Hematopoietic multipotent progenitor cell treated with erythropoietin and hydrocortisone succinate and interleukin-3 and kit ligand, for 17 days (in vitro differentiated cells): ENCODE results near the gene CDH23.

Experiments
- DNase-seq: peaks from one replicate; pipeline ENCODE4 v3.0.0-alpha.2; 2015; ENCODE audit warnings: low spot score

Gene CDH23

GRCh38 chr10:71538608-71539260 is 142.0 kb downstream of the CDH23 start:
- DNase-seq, result no peak

- DNase-seq, result no peak
Observed at GRCh38 chr10:71539442-71540118, 142.9 kb downstream of the CDH23 start.

GRCh38 chr10:71542478-71542877 is 145.8 kb downstream of the CDH23 start:
- no peak for DNase-seq

GRCh38 chr10:71543608-71544170 is 147.0 kb downstream of the CDH23 start:
- no peak for DNase-seq

DNA sequence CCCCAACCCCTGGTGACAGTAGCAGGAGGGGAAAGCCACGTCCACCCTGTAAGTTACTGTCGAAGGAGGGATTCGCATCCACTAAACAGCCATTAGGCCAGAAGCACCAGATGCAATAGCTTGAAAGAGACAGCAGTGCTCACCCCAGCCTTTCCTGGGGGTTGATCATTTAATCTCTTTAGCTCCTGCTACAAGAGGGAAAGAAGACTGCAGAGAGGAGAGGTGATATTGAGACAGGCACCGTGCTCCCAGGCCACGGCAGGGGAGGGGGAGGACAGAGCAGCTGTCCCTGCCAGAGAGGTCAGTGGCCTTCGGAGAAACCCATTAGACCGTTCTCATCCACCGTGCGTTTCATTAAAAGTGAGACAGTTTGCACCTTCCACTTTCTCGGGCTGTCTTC is 148.3 kb downstream of the CDH23 start:
- DNase-seq, result no peak

DNA sequence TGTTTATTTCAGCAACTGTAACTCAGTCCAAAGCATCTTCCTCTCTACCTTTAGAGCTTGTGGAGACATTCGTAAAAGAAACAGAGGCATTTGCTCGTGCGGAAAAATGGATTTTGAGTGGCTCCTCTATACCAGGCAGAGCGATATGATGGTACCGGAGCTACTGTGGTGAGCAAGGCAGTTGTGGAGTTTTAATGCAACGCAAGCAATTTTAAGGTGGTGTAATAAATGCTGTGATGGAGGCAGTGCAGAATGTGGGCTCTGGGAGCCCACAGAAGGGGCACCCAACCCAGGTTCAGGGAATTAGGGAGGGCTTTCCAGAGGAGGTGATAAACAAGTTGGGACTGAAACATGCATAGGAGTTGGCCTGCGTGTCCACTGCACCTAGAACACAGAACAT is 149.5 kb downstream of the CDH23 start:
- no peak for DNase-seq

DNA sequence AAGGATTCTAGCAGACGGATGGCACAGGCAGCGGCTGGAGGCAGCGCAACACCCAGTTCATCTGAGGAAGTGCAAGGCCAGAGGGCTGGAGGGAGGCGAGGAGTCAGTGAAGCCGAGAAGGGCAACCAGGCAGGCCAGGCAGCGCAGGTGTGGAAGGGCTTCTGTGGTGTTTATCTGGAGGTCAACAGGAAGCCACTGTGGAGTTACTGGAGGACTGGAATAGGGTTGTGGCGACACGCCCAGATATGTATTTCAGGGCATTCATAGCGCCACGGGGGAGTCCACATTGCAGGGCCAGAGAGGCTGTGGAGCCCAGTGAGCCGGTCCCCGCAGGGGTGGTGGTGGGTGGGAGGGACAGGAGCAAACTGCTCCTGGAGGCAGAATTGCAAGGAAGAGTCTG is 150.6 kb downstream of the CDH23 start:
- DNase-seq, result no peak

- DNase-seq, result no peak
Observed at GRCh38 chr10:71547876-71548846, 151.4 kb downstream of the CDH23 start.

DNA sequence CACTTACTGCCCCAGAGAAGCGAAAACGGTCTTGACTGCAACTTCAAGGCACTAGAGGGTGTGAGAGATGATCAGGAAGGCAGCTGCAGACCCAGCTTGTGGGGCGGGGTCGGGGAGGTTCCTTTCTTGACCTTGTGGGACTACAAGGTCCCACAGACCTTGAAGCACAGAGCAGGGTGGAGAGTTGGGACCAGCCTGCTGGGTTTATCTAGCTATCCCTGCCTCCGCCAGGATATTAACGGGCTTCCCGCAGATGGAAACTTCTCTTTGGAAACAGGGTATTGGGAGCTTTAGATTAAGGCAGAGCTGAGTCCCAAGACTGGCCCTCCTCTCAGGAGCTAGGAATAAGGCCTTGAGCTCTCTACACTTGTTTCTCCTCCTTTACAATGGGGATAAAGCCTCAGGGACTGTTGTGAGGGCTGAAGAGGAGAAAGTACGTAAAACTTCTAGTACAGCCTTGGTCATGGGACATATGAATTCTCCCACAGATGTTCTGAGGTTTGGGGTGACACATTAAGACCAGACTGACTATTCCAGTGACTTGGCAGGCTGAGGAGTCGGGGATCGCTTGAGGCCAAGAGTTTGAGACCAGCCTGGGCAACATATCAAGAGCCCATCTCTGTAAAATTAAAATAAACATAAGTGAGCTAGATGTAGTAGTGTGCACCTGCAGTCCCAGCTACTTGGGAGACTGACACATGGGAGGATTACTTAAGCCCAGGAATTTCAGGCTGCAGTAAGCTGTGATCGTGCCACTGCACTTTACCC is 153.2 kb downstream of the CDH23 start:
- no peak for DNase-seq

DNA sequence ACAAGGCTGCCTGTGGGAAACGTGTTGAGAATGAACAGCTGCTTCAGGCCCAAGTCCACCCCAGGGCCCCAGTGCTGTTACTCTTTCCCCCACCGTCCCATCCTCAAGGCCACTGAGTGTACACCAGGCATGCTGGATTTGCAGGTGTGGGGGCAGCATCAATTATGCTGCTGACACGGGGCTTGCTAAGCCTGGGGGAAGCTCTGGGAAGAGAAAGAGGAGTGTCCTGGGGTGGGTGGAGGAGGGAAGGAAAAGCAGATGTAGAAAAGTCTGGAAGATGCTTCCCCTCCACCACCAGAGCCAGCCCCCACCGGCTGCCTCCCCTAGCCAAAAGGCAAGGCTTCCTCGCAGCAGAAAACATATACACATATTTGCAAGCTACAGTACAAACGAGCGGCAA is 153.9 kb downstream of the CDH23 start:
- no peak for DNase-seq

- DNase-seq, result no peak
Observed at GRCh38 chr10:71551970-71552369, 155.2 kb downstream of the CDH23 start.

DNA sequence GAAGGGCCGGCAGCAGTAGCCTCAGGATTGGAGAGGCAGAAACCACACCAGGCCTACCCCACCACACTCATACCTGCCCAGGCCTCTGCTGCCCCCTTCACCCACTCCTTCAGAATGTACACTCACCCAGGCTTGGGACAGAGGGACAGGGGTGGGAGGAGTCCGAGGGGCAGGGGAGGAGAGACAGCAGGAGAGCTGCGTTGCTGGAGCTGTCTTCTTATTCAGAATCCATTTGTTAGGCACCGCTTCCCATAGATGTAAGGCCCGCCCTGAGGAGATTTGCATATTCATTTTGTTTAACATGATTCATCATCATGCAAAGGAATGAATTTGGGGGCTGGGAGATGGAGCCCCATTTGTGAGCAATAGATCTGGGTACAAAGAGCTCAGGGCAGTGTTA is 156.7 kb downstream of the CDH23 start:
- no peak for DNase-seq

- no peak for DNase-seq
Observed at GRCh38 chr10:71554671-71555070, 158.0 kb downstream of the CDH23 start.

DNA sequence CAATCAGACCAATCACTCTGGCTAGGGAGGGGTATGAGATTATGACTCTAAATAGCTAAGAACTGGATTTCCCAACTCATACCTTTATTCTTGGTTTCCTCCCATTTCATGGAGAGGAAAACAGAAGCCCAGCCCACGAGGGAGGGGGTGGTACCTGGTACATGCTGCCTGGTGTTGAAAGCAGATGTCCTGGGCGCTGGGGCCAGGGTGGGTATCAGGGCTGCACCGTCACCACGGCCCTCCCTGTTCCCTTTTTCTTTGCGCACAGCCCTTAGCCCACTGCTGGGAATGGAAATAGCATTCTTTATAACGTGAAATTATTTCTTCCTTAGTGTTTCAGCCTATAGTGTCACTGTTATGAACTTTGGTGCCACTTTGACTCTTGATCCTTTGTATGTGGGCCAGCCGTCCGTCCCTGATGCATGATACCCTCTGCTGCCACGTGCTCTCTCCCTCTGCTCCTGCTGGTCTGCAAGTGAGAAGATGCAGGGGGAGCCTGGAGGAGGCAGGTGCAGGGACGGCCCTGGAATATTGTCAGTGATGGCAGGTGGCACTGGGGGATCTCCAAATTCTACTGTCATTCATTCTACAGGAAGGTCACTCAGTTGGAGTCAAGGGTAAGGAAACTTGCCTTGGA is 158.5 kb downstream of the CDH23 start:
- no peak for DNase-seq

DNA sequence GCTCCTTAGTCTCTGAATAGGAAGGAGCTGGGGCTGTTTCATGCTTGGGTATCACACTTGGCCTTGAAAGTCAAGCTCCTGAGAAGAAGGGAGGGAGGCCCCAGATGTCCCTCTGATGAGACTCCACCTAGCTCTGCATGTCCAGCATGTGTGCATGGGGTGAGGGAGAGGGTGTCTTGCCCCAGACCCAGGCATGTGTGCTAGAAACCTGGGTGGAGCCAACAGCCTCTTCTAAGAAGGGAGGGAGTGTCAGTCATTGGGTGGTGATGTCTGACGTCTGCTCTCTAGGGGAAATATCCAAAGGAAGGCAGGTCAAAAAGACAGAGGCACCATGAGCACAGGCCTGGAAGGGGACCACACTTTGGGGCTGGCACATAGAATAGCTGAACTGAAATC is 159.0 kb downstream of the CDH23 start:
- DNase-seq, result no peak

DNA sequence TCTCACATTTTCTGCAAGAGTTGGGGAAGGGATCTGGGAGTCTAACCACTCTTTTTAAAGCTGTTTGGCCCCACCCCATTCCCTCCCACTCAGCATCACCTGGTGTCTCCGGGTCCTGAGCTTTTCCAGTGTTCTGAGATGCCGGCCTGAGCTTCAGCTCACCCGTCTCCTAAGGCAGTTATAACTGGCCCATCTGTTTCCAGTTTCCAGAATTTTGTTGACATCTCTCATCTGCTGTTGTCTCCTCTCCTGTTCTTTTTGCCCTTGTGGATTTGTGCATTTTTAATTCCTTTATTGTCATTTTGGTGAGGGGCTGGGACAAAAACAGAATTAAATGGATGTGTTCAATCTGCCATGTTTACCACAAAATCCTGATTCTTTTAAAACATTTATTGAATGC is 162.3 kb downstream of the CDH23 start:
- DNase-seq, result no peak

- no peak for DNase-seq
Observed at GRCh38 chr10:71561003-71561574, 164.4 kb downstream of the CDH23 start.

GRCh38 chr10:71562181-71562580 is 165.5 kb downstream of the CDH23 start:
- no peak for DNase-seq

DNA sequence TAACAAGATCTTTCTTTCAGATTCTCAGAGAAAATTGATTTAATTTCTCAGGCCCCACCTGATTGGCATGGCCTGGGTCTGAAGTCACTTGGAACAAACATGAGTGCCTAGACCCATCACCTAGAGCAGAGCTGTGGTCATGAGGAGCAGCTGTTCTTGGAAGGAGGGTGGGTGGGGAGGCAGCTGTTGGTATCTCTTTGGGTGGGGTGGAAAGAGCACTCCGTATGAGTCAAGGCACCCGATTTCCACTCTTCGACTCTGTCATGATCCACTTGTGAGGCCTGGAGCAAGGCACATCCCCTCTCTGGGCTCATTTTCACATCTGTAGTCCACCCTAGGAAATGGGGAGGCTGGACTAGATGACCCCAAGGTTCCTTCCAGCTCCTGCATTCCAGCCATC is 166.2 kb downstream of the CDH23 start:
- DNase-seq, result no peak

GRCh38 chr10:71564194-71564820 is 167.6 kb downstream of the CDH23 start:
- DNase-seq, result no peak
